BLaER1 (cell line): ENCODE measurements around the gene ST6GAL2.

Experiments used
- H3K27ac ChIP-seq: shearing (Covaris generic); formaldehyde crosslinking; 2 replicates; pipeline ENCODE4 v1.8.1; 2022
- H3K27me3 ChIP-seq: shearing (Covaris generic); formaldehyde crosslinking; 2 replicates; pipeline ENCODE4 v1.8.1; 2022
- H3K36me3 ChIP-seq: shearing (Covaris generic); formaldehyde crosslinking; 2 replicates; pipeline ENCODE4 v1.8.1; 2022
- H3K4me1 ChIP-seq: shearing (Covaris generic); formaldehyde crosslinking; 2 replicates; pipeline ENCODE4 v1.8.1; 2022
- H3K4me2 ChIP-seq: shearing (Covaris generic); formaldehyde crosslinking; 2 replicates; pipeline ENCODE4 v1.8.1; 2022
- H3K4me3 ChIP-seq: shearing (Covaris generic); formaldehyde crosslinking; 2 replicates; pipeline ENCODE4 v1.8.1; 2022
- H3K9ac ChIP-seq: shearing (Covaris generic); formaldehyde crosslinking; 2 replicates; pipeline ENCODE4 v1.8.1; 2022
- H3K9me3 ChIP-seq: shearing (Covaris generic); formaldehyde crosslinking; 2 replicates; pipeline ENCODE4 v1.8.1; 2022
- H4K20me1 ChIP-seq: shearing (Covaris generic); formaldehyde crosslinking; 2 replicates; pipeline ENCODE4 v1.8.1; 2022
- Cebpa-rat ChIP-seq: shearing (Covaris generic); IDR thresholded peaks from 2 replicates; pipeline ENCODE4 v1.8.1; 2022

The ST6GAL2 gene

DNA sequence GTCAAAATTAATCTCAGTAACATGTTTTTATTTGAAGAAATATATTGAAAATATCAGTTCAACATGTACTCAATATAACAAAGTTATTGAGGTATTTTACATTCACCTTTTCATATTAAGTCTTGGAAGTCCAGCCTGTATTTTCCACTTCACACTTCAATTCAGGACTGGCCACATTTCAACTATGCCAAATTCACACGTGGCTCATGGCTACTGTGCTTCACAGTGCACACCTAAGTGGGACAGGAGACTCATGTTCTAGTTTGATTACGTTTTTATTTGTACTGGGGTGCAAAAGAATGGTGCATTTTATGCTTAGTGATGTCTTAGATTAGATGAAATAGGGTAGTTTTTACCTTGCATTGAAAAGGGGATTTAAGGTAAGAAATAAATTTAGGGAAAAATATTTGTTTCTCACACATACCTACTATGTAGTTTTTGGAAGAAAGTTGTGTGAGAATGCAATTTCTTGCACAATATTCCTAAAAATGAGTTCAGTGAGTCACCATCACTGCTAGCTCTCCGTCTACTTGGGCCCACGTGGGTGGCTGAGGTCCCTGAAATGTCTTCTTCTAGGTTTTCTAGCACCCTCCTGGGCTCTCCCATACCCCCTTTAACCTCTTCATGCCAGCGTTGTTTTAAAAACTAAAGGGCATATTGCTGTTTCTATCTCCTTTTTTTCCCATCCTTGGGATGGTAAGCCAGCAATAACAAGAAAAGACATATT is 87.0 kb downstream of the ST6GAL2 start:
- TF ChIP-seq Cebpa-rat: no peak
- Histone ChIP-seq H3K27me3 (no peaks in the 10 kb centered on the region), H3K4me1 (no peaks in the 10 kb centered on the region), H3K9ac (no peak overlapping the region), H3K27ac (no peak overlapping the region), H3K4me2 (no peak overlapping the region), H3K9me3 (no peaks in the 10 kb centered on the region), H4K20me1 (no peaks in the 10 kb centered on the region), H3K36me3 (no peaks in the 10 kb centered on the region), H3K4me3 (no peak overlapping the region)

GRCh38 chr2:106797494-106797893 is 88.5 kb downstream of the ST6GAL2 start:
- Histone ChIP-seq H3K27me3 (no peaks in the 10 kb centered on the region), H3K4me2 (no peak overlapping the region), H3K4me3 (no peak overlapping the region), H3K4me1 (no peaks in the 10 kb centered on the region), H3K36me3 (no peaks in the 10 kb centered on the region), H3K27ac (no peak overlapping the region), H4K20me1 (no peaks in the 10 kb centered on the region), H3K9ac (no peak overlapping the region), H3K9me3 (no peaks in the 10 kb centered on the region)
- TF ChIP-seq Cebpa-rat: no peak

DNA sequence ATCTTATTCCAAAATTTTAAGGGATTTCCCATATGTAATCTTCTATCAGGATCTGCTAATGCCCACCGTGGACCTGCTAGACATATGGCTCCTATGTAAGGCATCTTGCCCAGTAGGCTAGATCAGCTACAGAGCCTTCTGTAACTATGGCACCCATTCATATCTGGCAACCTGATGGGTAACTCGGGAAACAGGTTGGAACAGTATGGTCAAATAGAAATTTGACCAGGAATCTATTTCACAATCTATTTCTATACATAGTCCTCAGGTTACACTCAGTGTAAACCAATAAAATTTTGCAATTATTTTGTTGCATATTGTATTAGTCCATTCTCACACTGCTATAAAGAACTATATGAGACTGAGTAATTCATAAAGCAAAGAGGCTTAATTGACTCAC is 93.3 kb downstream of the ST6GAL2 start:
- Histone ChIP-seq H3K9me3 (no peaks in the 10 kb centered on the region), H3K27me3 (no peaks in the 10 kb centered on the region), H3K9ac (no peak overlapping the region), H3K36me3 (no peaks in the 10 kb centered on the region), H3K4me3 (no peak overlapping the region), H3K4me2 (no peak overlapping the region), H4K20me1 (no peaks in the 10 kb centered on the region), H3K27ac (no peak overlapping the region), H3K4me1 (no peaks in the 10 kb centered on the region)
- no peak for TF ChIP-seq Cebpa-rat

DNA sequence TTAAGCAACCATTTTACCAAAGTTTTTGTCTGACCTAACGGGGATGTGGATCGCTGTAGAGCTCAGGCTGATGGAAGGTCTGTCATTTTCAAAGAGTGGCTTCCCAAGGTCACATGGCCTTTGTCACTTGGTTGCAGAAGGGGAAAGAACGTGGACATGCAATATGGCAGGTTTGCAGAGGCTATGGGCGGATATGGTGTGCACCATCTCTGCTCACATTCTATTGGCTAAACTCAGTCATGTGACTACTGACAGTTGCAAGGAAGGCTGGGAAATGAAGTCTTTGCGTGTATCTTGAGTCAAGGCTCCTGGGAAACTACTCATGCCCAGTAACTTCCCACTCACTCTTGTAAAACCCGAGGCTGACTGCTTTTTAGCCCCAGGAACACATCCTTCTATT is 96.8 kb downstream of the ST6GAL2 start:
- Histone ChIP-seq H3K27ac (no peak overlapping the region), H3K4me1 (no peaks in the 10 kb centered on the region), H3K9me3 (no peaks in the 10 kb centered on the region), H3K4me3 (no peak overlapping the region), H3K9ac (no peak overlapping the region), H3K27me3 (no peaks in the 10 kb centered on the region), H3K36me3 (no peaks in the 10 kb centered on the region), H3K4me2 (no peak overlapping the region), H4K20me1 (no peaks in the 10 kb centered on the region)
- no peak for TF ChIP-seq Cebpa-rat

GRCh38 chr2:106782681-106783080 is 103.3 kb downstream of the ST6GAL2 start:
- Histone ChIP-seq H3K4me2 (no peak overlapping the region), H3K9me3 (no peaks in the 10 kb centered on the region), H3K4me1 (no peaks in the 10 kb centered on the region), H3K27me3 (no peaks in the 10 kb centered on the region), H3K36me3 (no peaks in the 10 kb centered on the region), H3K4me3 (no peak overlapping the region), H3K9ac (no peak overlapping the region), H4K20me1 (no peaks in the 10 kb centered on the region), H3K27ac (no peak overlapping the region)
- TF ChIP-seq Cebpa-rat: no peak

GRCh38 chr2:106781196-106781595 is 104.8 kb downstream of the ST6GAL2 start:
- Histone ChIP-seq H4K20me1 (no peaks in the 10 kb centered on the region), H3K4me2 (no peak overlapping the region)

GRCh38 chr2:106771811-106772210 is 114.2 kb downstream of the ST6GAL2 start:
- TF ChIP-seq Cebpa-rat: no peak
- Histone ChIP-seq H4K20me1 (no peaks in the 10 kb centered on the region), H3K36me3 (no peaks in the 10 kb centered on the region), H3K4me3 (no peak overlapping the region), H3K4me2 (no peak overlapping the region), H3K27ac (no peak overlapping the region), H3K27me3 (no peaks in the 10 kb centered on the region), H3K9ac (no peak overlapping the region), H3K9me3 (no peaks in the 10 kb centered on the region), H3K4me1 (peaks cover 13% of the 10 kb centered on the region)

More at GRCh38 chr2:106781196-106781595, 104.8 kb downstream of the ST6GAL2 start:
- Histone ChIP-seq H3K27me3 (no peaks in the 10 kb centered on the region), H3K9ac (no peak overlapping the region), H3K27ac (no peak overlapping the region), H3K36me3 (no peaks in the 10 kb centered on the region), H3K4me3 (no peak overlapping the region), H3K4me1 (no peaks in the 10 kb centered on the region), H3K9me3 (no peaks in the 10 kb centered on the region)
- TF ChIP-seq Cebpa-rat: no peak

DNA sequence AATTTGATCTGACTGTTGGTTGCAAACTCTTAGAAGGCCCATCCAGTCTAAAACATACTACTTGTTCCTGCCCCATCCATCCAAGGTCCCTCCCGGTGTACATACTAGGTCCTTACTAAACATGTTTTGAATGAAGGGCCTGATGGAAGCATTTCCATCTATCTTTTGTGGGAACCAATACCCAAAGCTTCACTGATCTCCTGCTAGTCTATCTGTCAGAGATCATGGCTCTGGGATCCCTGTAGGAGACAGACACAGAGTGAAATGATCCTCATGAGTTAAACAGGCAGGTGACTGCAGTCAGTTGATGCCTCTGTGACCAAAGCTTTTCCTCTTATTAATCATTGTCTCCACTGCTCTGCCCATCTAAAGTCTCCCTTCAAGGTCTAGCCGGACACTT is 115.0 kb downstream of the ST6GAL2 start:
- H3K9me3 ChIP-seq: no peaks in the 10 kb centered on the region
- no peak overlapping the region for H3K27ac ChIP-seq
- no peak overlapping the region for H3K9ac ChIP-seq
- no peaks in the 10 kb centered on the region for H4K20me1 ChIP-seq
- H3K4me2 ChIP-seq: no peak overlapping the region
- no peaks in the 10 kb centered on the region for H3K36me3 ChIP-seq
- no peaks in the 10 kb centered on the region for H3K27me3 ChIP-seq
- H3K4me3 ChIP-seq: no peak overlapping the region
- peaks cover 13% of the 10 kb centered on the region for H3K4me1 ChIP-seq
- TF ChIP-seq Cebpa-rat: no peak

GRCh38 chr2:106764614-106765013 is 121.4 kb downstream of the ST6GAL2 start:
- Histone ChIP-seq H3K27me3 (no peaks in the 10 kb centered on the region), H3K9ac (no peak overlapping the region), H3K9me3 (no peaks in the 10 kb centered on the region; the same call in 1 of the 2 replicates), H3K4me1 (peaks cover 13% of the 10 kb centered on the region), H4K20me1 (no peaks in the 10 kb centered on the region), H3K27ac (no peak overlapping the region), H3K4me2 (no peak overlapping the region), H3K4me3 (no peak overlapping the region), H3K36me3 (no peaks in the 10 kb centered on the region)
- TF ChIP-seq Cebpa-rat: no peak

GRCh38 chr2:106759966-106760365 is 126.0 kb downstream of the ST6GAL2 start:
- Histone ChIP-seq H3K27me3 (no peaks in the 10 kb centered on the region), H3K4me3 (no peak overlapping the region), H3K4me1 (no peaks in the 10 kb centered on the region), H3K9ac (no peak overlapping the region), H3K4me2 (no peak overlapping the region), H3K27ac (no peak overlapping the region), H3K36me3 (no peaks in the 10 kb centered on the region), H4K20me1 (no peaks in the 10 kb centered on the region), H3K9me3 (no peaks in the 10 kb centered on the region; the same call in 1 of the 2 replicates)
- no peak for TF ChIP-seq Cebpa-rat
